ENCODE data around the gene PIGU. TPM values are rescaled to one million over a fixed set of nuclear protein-coding genes. Genes with fewer than 3 reads are reported as not detected.
A peak's percentile ranks its signal among the peaks of the same experiment; 100 is the strongest.

The PIGU gene
- polyA plus RNA-seq, 3 donors = 5.8 to 11.3 (median 10.9) TPM

GRCh38 chr20:34569598-34569997, 107.3 kb downstream of the PIGU start:
- no peak for TF ChIP-seq CTCF (IDR thresholded peaks at IDR 0.05)
- Histone ChIP-seq H4K20me1 (ENCODE audit: insufficient read depth, low read length) (no peaks in the 10 kb centered on the region), H3K4me3 (replicated peaks in 1 of 3; ENCODE audit: low read depth in 2 of 3, low read length in 3 of 3) (no peak overlapping the region), H3K36me3 (replicated peaks in 1 of 2; ENCODE audit: control insufficient read depth in 1 of 2, insufficient read depth in 2 of 2, low read length in 2 of 2) (peaks cover 6 to 20% of the 10 kb centered on the region in 2 donors), H3K9me3 (replicated peaks in 1 of 2; ENCODE audit: control insufficient read depth in 1 of 2, insufficient read depth in 1 of 2, low read length in 2 of 2) (no peaks in the 10 kb centered on the region), H3K27ac (ENCODE audit: low read depth in 1 of 2, low read length in 2 of 2) (no peak overlapping the region), H3K27me3 (ENCODE audit: control insufficient read depth in 2 of 2, insufficient read depth in 2 of 2, low read length in 2 of 2) (no peaks in the 10 kb centered on the region), H3K4me2 (replicated peaks; ENCODE audit: extremely low read depth, low read length, poor library complexity, severe bottlenecking) (no peak overlapping the region), H3K4me1 (ENCODE audit: control insufficient read depth in 1 of 2, insufficient read depth in 2 of 2, low read length in 2 of 2) (peaks cover 6 to 12% of the 10 kb centered on the region in 2 donors), H2AFZ (ENCODE audit: insufficient read depth, low read depth, low read length, poor library complexity, severe bottlenecking) (no peak overlapping the region), H3K79me2 (ENCODE audit: insufficient read depth, low read length) (no peaks in the 10 kb centered on the region), H3K9ac (ENCODE audit: insufficient read depth, low read length, poor library complexity, severe bottlenecking) (no peak overlapping the region)
- Mint-ChIP-seq H3K9me3 (no peaks in the 10 kb centered on the region), H3K36me3 (peaks cover 23 to 24% of the 10 kb centered on the region in 2 donors), H3K4me3 (no peak overlapping the region), H3K27ac (peak overlapping the region in 1 of 7 donors; percentile 31), H3K4me1 (peaks cover 11% of the 10 kb centered on the region), H3K27me3 (ENCODE audit: low read depth in 3 of 3) (no peaks in the 10 kb centered on the region)
- DNase-seq = no peak
- intact Hi-C loops (cut with micrococcal nuclease) = no loop called here
- no CpG with 5 or more reads among the region's 2 CpGs for WGBS (ENCODE audit: insufficient coverage)

GRCh38 chr20:34567892-34568865, 108.7 kb downstream of the PIGU start:
- H3K4me1 ChIP-seq (ENCODE audit: control insufficient read depth in 1 of 2, insufficient read depth in 2 of 2, low read length in 2 of 2) = peaks cover 6 to 12% of the 10 kb centered on the region in 2 donors
- no peak overlapping the region for H3K9ac ChIP-seq (ENCODE audit: insufficient read depth, low read length, poor library complexity, severe bottlenecking)
- peaks cover 11% of the 10 kb centered on the region for H3K4me1 Mint-ChIP-seq

More at GRCh38 chr20:34567892-34568865, 108.7 kb downstream of the PIGU start:
- no peak overlapping the region for H3K4me3 ChIP-seq (replicated peaks in 1 of 3; ENCODE audit: low read depth in 2 of 3, low read length in 3 of 3)
- no peak overlapping the region for H3K4me2 ChIP-seq (replicated peaks; ENCODE audit: extremely low read depth, low read length, poor library complexity, severe bottlenecking)
- TF ChIP-seq CTCF (IDR thresholded peaks at IDR 0.05) = no peak
- 99% methylated on average over 10 of the region's 15 CpGs for WGBS (ENCODE audit: insufficient coverage)
- no peaks in the 10 kb centered on the region for H3K27me3 Mint-ChIP-seq (ENCODE audit: low read depth in 3 of 3)
- H4K20me1 ChIP-seq (ENCODE audit: insufficient read depth, low read length) = no peaks in the 10 kb centered on the region
- H3K9me3 Mint-ChIP-seq = no peaks in the 10 kb centered on the region
- H3K27me3 ChIP-seq (ENCODE audit: control insufficient read depth in 2 of 2, insufficient read depth in 2 of 2, low read length in 2 of 2) = no peaks in the 10 kb centered on the region
- no peak overlapping the region for H3K27ac ChIP-seq (ENCODE audit: low read depth in 1 of 2, low read length in 2 of 2)
- H3K27ac Mint-ChIP-seq = peak overlapping the region in 1 of 7 donors; percentile 37
- H3K9me3 ChIP-seq (replicated peaks in 1 of 2; ENCODE audit: control insufficient read depth in 1 of 2, insufficient read depth in 1 of 2, low read length in 2 of 2) = no peaks in the 10 kb centered on the region
- no peak overlapping the region for H2AFZ ChIP-seq (ENCODE audit: insufficient read depth, low read depth, low read length, poor library complexity, severe bottlenecking)
- H3K36me3 ChIP-seq (replicated peaks in 1 of 2; ENCODE audit: control insufficient read depth in 1 of 2, insufficient read depth in 2 of 2, low read length in 2 of 2) = peaks cover 3 to 7% of the 10 kb centered on the region in 2 donors
- no peak overlapping the region for H3K4me3 Mint-ChIP-seq
- H3K36me3 Mint-ChIP-seq = peaks cover 15 to 18% of the 10 kb centered on the region in 2 donors
- H3K79me2 ChIP-seq (ENCODE audit: insufficient read depth, low read length) = no peaks in the 10 kb centered on the region
- DNase-seq = no peak
- intact Hi-C loops (cut with micrococcal nuclease) = no loop called here
